PC-9 (cell line): ENCODE data around the gene LTK. TPM values are rescaled to one million over a fixed set of nuclear protein-coding genes. Genes with fewer than 3 reads are reported as not detected.

Experiments
- Bru-seq: library from RNA; stranded (reverse); fragments of 400-500 nt; gene quantifications from one replicate; lab custom pipeline; 2021; lab: Mats Ljungman, UMichigan
- BruChase-seq, 2 experiments: library from RNA; stranded (reverse); fragments of 400-500 nt; gene quantifications; one replicate each; lab custom pipeline; 2021; lab: Mats Ljungman, UMichigan
- BruUV-seq: library from RNA; stranded (reverse); fragments of 400-500 nt; replicated peaks from 2 replicates; lab custom pipeline; 2021; lab: Mats Ljungman, UMichigan
- CTCF ChIA-PET: fragments of 300-600 bp; sonication (Branson Sonifier 250); formaldehyde crosslinking; loops from one replicate; lab custom pipeline; 2022; ENCODE audit warnings: antibody characterized with exemption; lab: Charles Lee
- POLR2A ChIA-PET: fragments of 300-600 bp; sonication (Branson Sonifier 250); formaldehyde crosslinking; loops from one replicate; lab custom pipeline; 2022; ENCODE audit warnings: antibody characterized with exemption; ENCODE audit not compliant: unreplicated experiment; lab: Charles Lee
- DNase-seq, 2 experiments: peaks; one replicate each; pipeline versions ENCODE4 v3.0.0 to v3.0.0-alpha.2; 2015 to 2022; ENCODE audit warnings: mixed read lengths in 1 of 2
- H2AFZ ChIP-seq: fragments of 200-600 bp; sonication (generic); 2 replicates; pipeline ENCODE4 v1.8.1; 2017; ENCODE audit warnings: antibody characterized with exemption
- H3F3A ChIP-seq: fragments of 200-600 bp; sonication (generic); 2 replicates; pipeline ENCODE4 v1.8.1; 2017; ENCODE audit warnings: antibody characterized with exemption, mild to moderate bottlenecking, low read depth; ENCODE audit not compliant: insufficient read depth
- H3K27ac ChIP-seq: fragments of 200-600 bp; sonication (generic); 2 replicates; pipeline ENCODE4 v1.6.1; 2016; ENCODE audit warnings: mixed run types
- H3K27me3 ChIP-seq: fragments of 200-600 bp; sonication (generic); 2 replicates; pipeline ENCODE4 v1.6.1; 2016; ENCODE audit warnings: low read depth, mixed run types; ENCODE audit not compliant: insufficient read depth
- H3K36me3 ChIP-seq: fragments of 200-600 bp; sonication (generic); 2 replicates; pipeline ENCODE4 v1.6.1; 2016; ENCODE audit warnings: low read depth, mixed run types
- H3K4me1 ChIP-seq: fragments of 200-600 bp; sonication (generic); replicated peaks from 2 replicates; pipeline ENCODE4 v1.6.1; 2016; ENCODE audit warnings: mixed run types; ENCODE audit not compliant: insufficient read depth
- H3K4me2 ChIP-seq: fragments of 200-600 bp; sonication (generic); 2 replicates; pipeline ENCODE4 v1.6.1; 2017; ENCODE audit warnings: mixed run types
- H3K4me3 ChIP-seq: fragments of 200-600 bp; sonication (generic); 2 replicates; pipeline ENCODE4 v1.6.1; 2016; ENCODE audit warnings: mixed run types
- H3K79me2 ChIP-seq: fragments of 200-600 bp; sonication (generic); 2 replicates; pipeline ENCODE4 v1.6.1; 2017; ENCODE audit warnings: low read depth, mixed run types
- H3K9me2 ChIP-seq: fragments of 200-600 bp; sonication (generic); 2 replicates; pipeline ENCODE4 v1.8.1; 2017; ENCODE audit warnings: mild to moderate bottlenecking; ENCODE audit not compliant: insufficient read depth
- H3K9me3 ChIP-seq: fragments of 200-600 bp; sonication (generic); 2 replicates; pipeline ENCODE4 v1.8.1; 2016; ENCODE audit warnings: low read depth; ENCODE audit not compliant: insufficient read depth
- H4K20me1 ChIP-seq: fragments of 200-600 bp; sonication (generic); 2 replicates; pipeline ENCODE4 v1.8.1; 2017; ENCODE audit not compliant: insufficient read depth
- CTCF ChIP-seq: fragments of 200-600 bp; sonication (generic); conservative IDR thresholded peaks from 2 replicates; pipeline ENCODE4 v1.6.1; 2017; ENCODE audit warnings: mixed run types, antibody characterized with exemption, mild to moderate bottlenecking, moderate library complexity
- EZH2 ChIP-seq: fragments of 200-600 bp; sonication (generic); IDR thresholded peaks from 2 replicates; pipeline ENCODE4 v1.8.0; 2017; ENCODE audit warnings: antibody characterized with exemption, low read depth
- intact Hi-C: fragments of 100-400 bp; cut with micrococcal nuclease; formaldehyde crosslinking; loops from one replicate; pipeline ENCODE4 v1.10.0; 2022; ENCODE audit not compliant: unreplicated experiment
- long read RNA-seq: library from polyadenylated mRNA; stranded (forward); transcript quantifications from one replicate; pipeline ENCODE4 v2.0.0, GENCODE V29; 2022
- total RNA-seq: library from RNA; stranded (reverse); gene quantifications from 2 replicates; pipeline ENCODE4 v1.2.3, GENCODE V29; 2021

The LTK gene
- total RNA-seq = 0.11 and 0.28 TPM in 2 replicates
- Bru-seq, nascent RNA = percentile 10 among the genes with signal in this experiment
- percentile 6 among the genes with signal in this experiment for BruChase-seq, experiment 1, labeled RNA remaining after a 2-hour chase
- percentile 11 among the genes with signal in this experiment for BruChase-seq, experiment 2, labeled RNA remaining after a 6-hour chase
- long read RNA-seq = 0 reads

GRCh38 chr15:41513506-41514227 is at the start of gene LTK:
Gene LTK, minus strand, starts transcription at chr15:41513827. Its CDS starts 118 bp downstream, at chr15:41513709.
- ChIA-PET POLR2A (interaction anchor here (0.6 kb wide), 1 partner anchor 24 kb away, joined by 8 read pairs; no protein-coding TSS in a partner anchor), CTCF (no interaction called here)

GRCh38 chr15:41562784-41563198 is 49.2 kb upstream of the LTK start:
- H3K36me3 ChIP-seq = no peaks in the 10 kb centered on the region
- no peak for TF ChIP-seq EZH2
- TF ChIP-seq CTCF = no peak
- H3K4me2 ChIP-seq = no peak overlapping the region
- ChIA-PET POLR2A (no interaction called here), CTCF (no interaction called here)
- H2AFZ ChIP-seq = no peak overlapping the region
- intact Hi-C loops = no loop called here
- H3K9me2 ChIP-seq = no peaks in the 10 kb centered on the region
- H4K20me1 ChIP-seq = no peaks in the 10 kb centered on the region
- no peak overlapping the region for H3K4me3 ChIP-seq
- H3K4me1 ChIP-seq = peaks cover 13% of the 10 kb centered on the region; the same call in 1 of the 2 replicates
- no peak for DNase-seq
- no TSS peak for BruUV-seq
- peaks cover 7% of the 10 kb centered on the region for H3F3A ChIP-seq
- H3K27me3 ChIP-seq = no peaks in the 10 kb centered on the region
- H3K9me3 ChIP-seq = no peaks in the 10 kb centered on the region
- no peaks in the 10 kb centered on the region for H3K79me2 ChIP-seq
- no peak overlapping the region for H3K27ac ChIP-seq

More at GRCh38 chr15:41513506-41514227, at the start of gene LTK:
- H3K27ac ChIP-seq = no peak within 1 kb of the TSS
- no peaks in the 10 kb centered on the region for H3K36me3 ChIP-seq
- H3K4me1 ChIP-seq = no peaks in the 10 kb centered on the region
- H3K9me2 ChIP-seq = no peaks in the 10 kb centered on the region
- H3K4me3 ChIP-seq = no peak within 1 kb of the TSS
- H3K27me3 ChIP-seq = no peaks in the 10 kb centered on the region
- intact Hi-C loops = no loop called here
- peak in 1 of 2 experiments; percentile 33 for DNase-seq
- no peaks in the 10 kb centered on the region for H3K9me3 ChIP-seq
- no peaks in the 10 kb centered on the region for H3K79me2 ChIP-seq
- no peak for TF ChIP-seq CTCF
- no peak for TF ChIP-seq EZH2
- H2AFZ ChIP-seq = no peak within 1 kb of the TSS
- no peaks in the 10 kb centered on the region for H3F3A ChIP-seq
- no peak within 1 kb of the TSS for H3K4me2 ChIP-seq
- no peaks in the 10 kb centered on the region for H4K20me1 ChIP-seq
- no TSS peak for BruUV-seq

DNA sequence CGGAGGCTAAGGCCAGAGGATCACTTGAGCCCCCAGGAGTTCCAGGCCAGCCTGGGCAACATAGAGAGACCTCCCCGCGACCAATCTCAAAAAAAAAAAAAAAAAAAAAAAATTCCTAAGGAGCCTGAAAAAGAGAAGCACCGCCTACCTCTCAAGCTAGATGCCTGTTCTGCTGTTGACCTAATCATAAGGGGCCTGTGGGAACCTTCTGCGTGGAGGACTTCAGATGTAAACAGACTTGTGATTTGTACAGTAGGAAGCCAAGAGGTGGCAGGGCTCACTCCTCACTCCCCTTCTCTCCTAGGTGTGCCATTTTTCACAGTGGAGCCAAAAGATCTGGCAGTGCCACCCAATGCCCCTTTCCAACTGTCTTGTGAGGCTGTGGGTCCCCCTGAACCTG is 48.6 kb upstream of the LTK start:
- Histone ChIP-seq H2AFZ (no peak overlapping the region), H3K4me1 (peaks cover 17% of the 10 kb centered on the region; the same call in 1 of the 2 replicates), H3K9me3 (no peaks in the 10 kb centered on the region), H3K9me2 (no peaks in the 10 kb centered on the region), H3K4me3 (no peak overlapping the region), H3K79me2 (no peaks in the 10 kb centered on the region), H4K20me1 (no peaks in the 10 kb centered on the region), H3K27me3 (no peaks in the 10 kb centered on the region), H3F3A (peaks cover 12% of the 10 kb centered on the region), H3K36me3 (no peaks in the 10 kb centered on the region), H3K27ac (no peak overlapping the region), H3K4me2 (no peak overlapping the region)
- no peak for DNase-seq
- CTCF ChIA-PET = no interaction called here
- no TSS peak for BruUV-seq
- intact Hi-C loops = no loop called here
- no peak for TF ChIP-seq EZH2
- TF ChIP-seq CTCF = no peak
- POLR2A ChIA-PET = no interaction called here
